ENCODE data around the gene TMEM89. TPM values are rescaled to one million over a fixed set of nuclear protein-coding genes. Genes with fewer than 3 reads are reported as not detected.

TMEM89 gene
- total RNA-seq, 1 donor, result not detected

DNA sequence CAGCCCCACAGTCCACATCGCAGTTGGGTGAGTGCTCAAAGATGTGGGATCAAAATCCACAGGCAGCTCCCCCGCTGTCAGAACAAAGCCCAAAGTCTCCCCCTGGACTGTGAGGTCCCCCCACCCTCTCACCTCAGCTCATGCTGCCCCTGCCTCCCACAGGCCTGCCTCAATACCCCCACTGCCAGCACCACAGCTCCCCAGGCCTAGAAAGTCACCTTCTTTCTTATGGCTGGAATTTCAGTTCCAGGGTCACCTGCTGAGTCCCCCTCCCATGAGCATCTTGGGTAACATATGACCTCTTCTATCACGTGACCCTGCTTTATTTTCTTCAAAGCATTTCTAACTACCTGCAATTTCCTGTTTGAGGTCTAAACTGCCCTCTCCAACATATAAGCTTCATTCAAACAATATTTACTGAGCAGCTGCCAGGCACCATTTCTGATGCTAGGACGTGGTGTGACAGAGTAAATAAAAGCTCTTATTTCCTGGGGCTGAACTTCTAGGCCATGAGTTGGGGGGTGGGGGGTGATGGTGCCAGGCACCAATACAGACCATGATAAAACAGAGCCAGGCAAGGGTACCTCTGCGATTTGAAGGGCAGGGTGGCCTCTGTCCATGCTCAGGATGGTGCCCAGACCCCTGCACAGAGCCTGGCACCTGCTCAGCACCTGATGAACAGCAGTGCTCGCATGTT is 2.4 kb upstream of the TMEM89 start:
- H3K4me1 ChIP-seq (ENCODE audit: insufficient read depth, low read length), result no peaks in the 10 kb centered on the region
- H3K27ac ChIP-seq (ENCODE audit: low read depth, low read length), result no peak overlapping the region
- TF ChIP-seq, protein P1, sequence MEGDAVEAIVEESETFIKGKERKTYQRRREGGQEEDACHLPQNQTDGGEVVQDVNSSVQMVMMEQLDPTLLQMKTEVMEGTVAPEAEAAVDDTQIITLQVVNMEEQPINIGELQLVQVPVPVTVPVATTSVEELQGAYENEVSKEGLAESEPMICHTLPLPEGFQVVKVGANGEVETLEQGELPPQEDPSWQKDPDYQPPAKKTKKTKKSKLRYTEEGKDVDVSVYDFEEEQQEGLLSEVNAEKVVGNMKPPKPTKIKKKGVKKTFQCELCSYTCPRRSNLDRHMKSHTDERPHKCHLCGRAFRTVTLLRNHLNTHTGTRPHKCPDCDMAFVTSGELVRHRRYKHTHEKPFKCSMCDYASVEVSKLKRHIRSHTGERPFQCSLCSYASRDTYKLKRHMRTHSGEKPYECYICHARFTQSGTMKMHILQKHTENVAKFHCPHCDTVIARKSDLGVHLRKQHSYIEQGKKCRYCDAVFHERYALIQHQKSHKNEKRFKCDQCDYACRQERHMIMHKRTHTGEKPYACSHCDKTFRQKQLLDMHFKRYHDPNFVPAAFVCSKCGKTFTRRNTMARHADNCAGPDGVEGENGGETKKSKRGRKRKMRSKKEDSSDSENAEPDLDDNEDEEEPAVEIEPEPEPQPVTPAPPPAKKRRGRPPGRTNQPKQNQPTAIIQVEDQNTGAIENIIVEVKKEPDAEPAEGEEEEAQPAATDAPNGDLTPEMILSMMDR (IDR thresholded peaks at IDR 0.05; ENCODE audit: extremely low read depth, low read depth, low read length), result no peak
- H2AFZ ChIP-seq (ENCODE audit: low read length), result no peak overlapping the region
- no peak overlapping the region for H3K4me2 ChIP-seq (ENCODE audit: insufficient read depth, low read length)
- H3K27me3 ChIP-seq (ENCODE audit: insufficient read depth, low read length), result no peaks in the 10 kb centered on the region
- no peaks in the 10 kb centered on the region for H4K20me1 ChIP-seq (ENCODE audit: insufficient read depth, low read length)
- H3K79me2 ChIP-seq (ENCODE audit: insufficient read depth, low read length), result no peaks in the 10 kb centered on the region
- H3K36me3 ChIP-seq (ENCODE audit: insufficient read depth, low read length), result peaks cover 34% of the 10 kb centered on the region
- H3K9me3 ChIP-seq (ENCODE audit: low read depth, low read length), result no peaks in the 10 kb centered on the region
- peak; percentile 65 for DNase-seq (ENCODE audit: insufficient read length, low spot score, missing footprints)
- H3K4me3 ChIP-seq (ENCODE audit: insufficient read depth, low read length), result no peak overlapping the region

DNA sequence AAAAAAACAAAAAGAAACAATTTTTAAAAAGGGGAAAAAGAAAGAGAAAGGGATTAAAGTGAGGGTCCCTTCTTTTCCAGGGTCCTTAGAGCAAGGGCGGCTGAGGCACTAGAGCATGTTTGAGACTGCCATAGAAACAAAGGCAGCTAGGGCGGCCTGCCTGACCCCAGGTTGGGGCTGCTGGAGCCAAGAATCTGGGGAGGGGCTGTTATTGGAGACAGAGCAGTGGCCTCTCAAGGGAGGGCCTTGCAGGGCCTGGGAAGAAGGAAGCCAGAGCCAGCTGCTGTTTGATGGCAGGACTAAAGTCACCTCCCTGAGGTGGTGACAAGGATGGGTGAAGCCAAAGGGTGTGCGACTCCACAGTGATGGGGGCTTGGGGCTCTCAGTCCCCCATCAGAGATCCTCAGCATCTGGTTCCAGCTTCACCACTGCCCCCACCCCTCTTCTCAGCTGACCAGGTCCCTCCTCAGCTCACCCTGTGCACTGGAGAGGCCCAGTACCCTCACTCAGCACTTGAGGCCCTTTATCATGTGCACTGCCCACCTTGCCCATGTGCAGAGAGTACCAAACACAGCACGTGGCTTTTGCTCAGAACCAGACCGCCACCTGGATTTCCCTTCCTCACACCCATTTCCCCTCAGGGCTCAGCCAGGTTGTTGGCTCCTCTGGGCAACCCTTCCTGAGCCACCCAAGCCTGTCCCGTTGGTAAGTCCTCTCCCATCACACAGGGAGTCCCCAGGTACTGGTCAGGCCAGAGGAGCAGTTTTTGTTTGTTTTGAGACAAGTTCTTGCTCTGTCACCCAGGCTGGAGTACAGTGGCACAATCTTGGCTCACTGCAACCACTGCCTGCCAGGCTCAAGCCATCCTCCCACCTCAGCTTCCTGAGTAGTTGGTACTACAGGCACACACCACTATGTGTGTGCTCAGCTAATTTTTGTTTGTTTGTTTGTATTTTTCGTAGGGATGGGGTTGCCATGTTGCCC is 1.7 kb downstream of the TMEM89 start:
- no peak overlapping the region for H3K4me3 ChIP-seq (ENCODE audit: insufficient read depth, low read length)
- H3K4me2 ChIP-seq (ENCODE audit: insufficient read depth, low read length), result no peak overlapping the region
- H3K27me3 ChIP-seq (ENCODE audit: insufficient read depth, low read length), result no peaks in the 10 kb centered on the region
- H3K9me3 ChIP-seq (ENCODE audit: low read depth, low read length), result peaks cover 5% of the 10 kb centered on the region
- DNase-seq (ENCODE audit: insufficient read length, low spot score, missing footprints), result peak; percentile 50
- H3K27ac ChIP-seq (ENCODE audit: low read depth, low read length), result no peak overlapping the region
- peaks cover 5% of the 10 kb centered on the region for H3K4me1 ChIP-seq (ENCODE audit: insufficient read depth, low read length)
- H2AFZ ChIP-seq (ENCODE audit: low read length), result no peak overlapping the region
- no peaks in the 10 kb centered on the region for H3K79me2 ChIP-seq (ENCODE audit: insufficient read depth, low read length)
- no peaks in the 10 kb centered on the region for H4K20me1 ChIP-seq (ENCODE audit: insufficient read depth, low read length)
- peaks cover 2% of the 10 kb centered on the region for H3K36me3 ChIP-seq (ENCODE audit: insufficient read depth, low read length)
- TF ChIP-seq, protein P1 (IDR thresholded peaks at IDR 0.05; ENCODE audit: extremely low read depth, low read depth, low read length), result no peak

DNA sequence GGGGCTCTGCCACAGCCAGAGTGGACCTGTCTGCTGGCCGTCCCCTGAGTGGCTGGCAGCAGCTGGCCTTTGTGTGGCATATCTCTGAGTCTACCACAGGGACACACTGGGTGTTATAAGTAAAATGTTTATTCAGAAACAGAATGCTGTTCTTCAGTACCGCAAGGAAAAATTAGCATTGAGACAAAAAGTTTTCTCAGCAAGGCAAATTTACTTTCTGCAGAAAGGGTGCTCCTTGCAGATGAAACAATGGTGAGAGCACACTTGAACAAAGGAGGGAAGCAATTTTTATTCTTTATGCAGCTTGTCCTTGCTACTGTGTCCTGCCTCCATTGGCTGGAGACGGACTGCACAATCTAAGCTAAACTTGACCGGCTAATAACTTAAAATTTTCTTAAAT is 4.0 kb downstream of the TMEM89 start:
- DNase-seq (ENCODE audit: insufficient read length, low spot score, missing footprints), result peak; percentile 45
- no peaks in the 10 kb centered on the region for H3K36me3 ChIP-seq (ENCODE audit: insufficient read depth, low read length)
- H3K79me2 ChIP-seq (ENCODE audit: insufficient read depth, low read length), result no peaks in the 10 kb centered on the region
- H3K27me3 ChIP-seq (ENCODE audit: insufficient read depth, low read length), result no peaks in the 10 kb centered on the region
- H3K27ac ChIP-seq (ENCODE audit: low read depth, low read length), result no peak overlapping the region
- TF ChIP-seq, protein P1 (IDR thresholded peaks at IDR 0.05; ENCODE audit: extremely low read depth, low read depth, low read length), result no peak
- H2AFZ ChIP-seq (ENCODE audit: low read length), result no peak overlapping the region
- no peak overlapping the region for H3K4me3 ChIP-seq (ENCODE audit: insufficient read depth, low read length)
- H3K9me3 ChIP-seq (ENCODE audit: low read depth, low read length), result peaks cover 5% of the 10 kb centered on the region
- H3K4me2 ChIP-seq (ENCODE audit: insufficient read depth, low read length), result no peak overlapping the region
- peaks cover 14% of the 10 kb centered on the region for H3K4me1 ChIP-seq (ENCODE audit: insufficient read depth, low read length)
- H4K20me1 ChIP-seq (ENCODE audit: insufficient read depth, low read length), result no peaks in the 10 kb centered on the region

DNA sequence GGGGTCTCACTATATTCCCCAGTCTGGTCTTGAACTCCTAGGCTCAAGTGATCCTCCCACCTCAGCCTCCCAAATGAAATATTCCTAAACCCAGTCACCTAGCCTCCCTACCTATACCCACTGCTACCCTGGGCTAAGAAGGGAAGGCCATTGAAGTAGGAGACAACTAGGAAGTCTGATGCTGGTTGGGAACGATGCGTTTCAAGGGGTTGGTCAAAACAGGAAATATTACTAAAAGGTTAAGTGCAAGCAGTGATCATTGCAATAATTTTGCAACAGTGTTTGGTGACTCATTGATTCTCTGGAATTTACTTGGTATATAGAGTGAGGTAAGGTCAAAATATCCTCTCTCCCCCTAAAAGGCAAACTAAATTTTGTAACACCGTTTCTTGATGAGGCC is 7.5 kb downstream of the TMEM89 start:
- H2AFZ ChIP-seq (ENCODE audit: low read length), result peak overlapping the region; percentile 13

More for the DNA sequence above, 7.5 kb downstream of the TMEM89 start:
- Histone ChIP-seq H3K79me2 (ENCODE audit: insufficient read depth, low read length) (peaks cover 6% of the 10 kb centered on the region), H3K27ac (ENCODE audit: low read depth, low read length) (no peak overlapping the region), H3K36me3 (ENCODE audit: insufficient read depth, low read length) (no peaks in the 10 kb centered on the region), H3K4me3 (ENCODE audit: insufficient read depth, low read length) (no peak overlapping the region), H4K20me1 (ENCODE audit: insufficient read depth, low read length) (no peaks in the 10 kb centered on the region), H3K4me2 (ENCODE audit: insufficient read depth, low read length) (peak overlapping the region; percentile 56), H3K4me1 (ENCODE audit: insufficient read depth, low read length) (peaks cover 14% of the 10 kb centered on the region), H3K9me3 (ENCODE audit: low read depth, low read length) (peaks cover 5% of the 10 kb centered on the region), H3K27me3 (ENCODE audit: insufficient read depth, low read length) (no peaks in the 10 kb centered on the region)
- peak; percentile 92 for DNase-seq (ENCODE audit: insufficient read length, low spot score, missing footprints)
- TF ChIP-seq, protein P1 (IDR thresholded peaks at IDR 0.05; ENCODE audit: extremely low read depth, low read depth, low read length), result no peak
